LoVo (cell line): ENCODE data around the gene C12orf43.
"Not testable (repeated sequence)": the region's sequence is repeated elsewhere in the genome, so short reads cannot be mapped to it uniquely, and the experiment has no call there.

ENCODE experiments used
- DNase-seq: peaks from one replicate; pipeline ENCODE4 v3.0.0-alpha.2; 2016; ENCODE audit warnings: low spot score

The C12orf43 gene, protein sequence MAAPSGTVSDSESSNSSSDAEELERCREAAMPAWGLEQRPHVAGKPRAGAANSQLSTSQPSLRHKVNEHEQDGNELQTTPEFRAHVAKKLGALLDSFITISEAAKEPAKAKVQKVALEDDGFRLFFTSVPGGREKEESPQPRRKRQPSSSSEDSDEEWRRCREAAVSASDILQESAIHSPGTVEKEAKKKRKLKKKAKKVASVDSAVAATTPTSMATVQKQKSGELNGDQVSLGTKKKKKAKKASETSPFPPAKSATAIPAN

GRCh38 chr12:121015825-121016766 is at the start of gene C12orf43:
C12orf43 (minus strand) TSS chr12:121016487; CDS start chr12:121016474, 13 bp downstream.
- peak; percentile 95 for DNase-seq

DNA sequence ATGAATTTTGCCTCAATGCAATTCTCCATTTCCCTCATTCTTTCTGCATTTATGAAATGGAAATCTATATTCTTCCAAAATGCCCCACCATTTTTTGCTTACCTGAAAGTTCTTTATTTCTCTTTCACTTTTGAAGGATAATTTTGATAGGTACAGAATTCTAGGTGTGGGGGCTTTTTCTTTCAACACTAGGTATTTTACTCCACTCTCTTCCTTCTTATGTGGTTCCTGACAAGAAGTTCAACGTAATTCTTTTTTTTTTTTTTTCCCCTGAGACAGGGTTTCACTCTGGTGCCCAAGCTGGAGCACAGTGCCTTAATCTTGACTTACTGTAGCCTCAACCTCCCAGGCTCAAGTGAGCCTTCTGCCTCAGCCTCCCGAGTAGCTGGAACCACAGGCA is 49.1 kb upstream of the C12orf43 start:
- DNase-seq = no peak

- DNase-seq = not testable (repeated sequence)
These were observed 48.3 kb upstream of the C12orf43 start for GRCh38 chr12:121064586-121064985.

- DNase-seq = no peak
These were observed 47.8 kb upstream of the C12orf43 start for GRCh38 chr12:121064116-121064515.

DNA sequence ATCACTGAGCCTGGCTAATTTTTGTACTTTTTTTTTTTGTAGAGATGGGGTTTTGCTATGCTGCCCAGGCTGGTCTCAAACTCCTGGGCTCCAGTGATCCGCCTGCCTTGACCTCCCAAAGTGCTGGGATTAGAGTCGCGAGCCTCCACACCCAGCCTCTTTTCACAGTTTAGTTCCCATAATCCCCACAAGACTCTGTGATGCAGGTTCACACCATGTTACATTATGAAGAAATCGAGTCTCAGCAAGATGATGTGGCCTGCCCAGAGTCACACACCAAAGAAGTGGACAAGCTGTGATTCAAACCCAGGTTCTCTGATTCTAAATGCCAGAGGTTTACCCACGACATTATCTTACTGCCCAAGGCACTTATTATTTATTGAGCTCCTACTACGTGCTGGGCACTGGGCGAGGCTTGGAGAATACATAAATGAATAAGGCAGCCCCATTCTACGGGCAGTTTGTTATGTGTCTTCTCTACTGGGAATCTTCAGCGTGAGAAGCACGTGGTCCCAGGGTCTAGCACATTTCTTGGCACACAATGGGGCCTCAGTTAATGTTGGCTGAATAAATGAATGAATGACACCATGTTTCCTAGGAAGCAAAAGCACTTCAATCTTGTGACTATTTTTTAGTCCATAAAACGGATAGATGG is 46.2 kb upstream of the C12orf43 start:
- DNase-seq = no peak

- DNase-seq = no peak
These were observed 45.5 kb upstream of the C12orf43 start for GRCh38 chr12:121061831-121062230.

- peak; percentile 63 for DNase-seq
These were observed 44.1 kb upstream of the C12orf43 start for GRCh38 chr12:121060149-121061001.

- peak; percentile 23 for DNase-seq
These were observed 43.0 kb upstream of the C12orf43 start for GRCh38 chr12:121059031-121059898.

- no peak for DNase-seq
These were observed 41.5 kb upstream of the C12orf43 start for GRCh38 chr12:121057794-121058193.

GRCh38 chr12:121053706-121054105 is 37.4 kb upstream of the C12orf43 start:
- no peak for DNase-seq

GRCh38 chr12:121050725-121051124 is 34.4 kb upstream of the C12orf43 start:
- no peak for DNase-seq

DNA sequence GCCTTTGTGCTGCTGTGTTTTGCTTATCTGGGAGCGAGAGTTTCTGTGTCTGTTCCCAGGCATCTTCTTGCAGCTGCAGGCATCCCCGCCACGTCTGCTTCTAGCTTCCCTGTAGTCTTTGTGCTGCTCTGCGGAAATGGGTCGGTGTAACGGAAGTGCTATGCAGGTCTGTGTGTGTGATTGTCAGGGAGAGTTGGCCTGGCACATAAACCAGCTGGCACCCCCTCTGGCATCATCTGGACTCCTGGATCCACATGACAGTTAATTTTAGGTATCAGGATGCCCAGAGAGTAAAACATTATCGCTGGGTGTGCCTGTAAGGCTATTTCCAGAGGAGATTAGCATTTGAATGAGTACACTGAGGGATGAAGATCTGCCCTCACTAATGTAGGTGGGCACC is 32.2 kb upstream of the C12orf43 start:
- no peak for DNase-seq

- not testable (repeated sequence) for DNase-seq
These were observed 31.1 kb upstream of the C12orf43 start for GRCh38 chr12:121047400-121047799.

- DNase-seq = no peak
These were observed 26.8 kb upstream of the C12orf43 start for GRCh38 chr12:121043067-121043466.

DNA sequence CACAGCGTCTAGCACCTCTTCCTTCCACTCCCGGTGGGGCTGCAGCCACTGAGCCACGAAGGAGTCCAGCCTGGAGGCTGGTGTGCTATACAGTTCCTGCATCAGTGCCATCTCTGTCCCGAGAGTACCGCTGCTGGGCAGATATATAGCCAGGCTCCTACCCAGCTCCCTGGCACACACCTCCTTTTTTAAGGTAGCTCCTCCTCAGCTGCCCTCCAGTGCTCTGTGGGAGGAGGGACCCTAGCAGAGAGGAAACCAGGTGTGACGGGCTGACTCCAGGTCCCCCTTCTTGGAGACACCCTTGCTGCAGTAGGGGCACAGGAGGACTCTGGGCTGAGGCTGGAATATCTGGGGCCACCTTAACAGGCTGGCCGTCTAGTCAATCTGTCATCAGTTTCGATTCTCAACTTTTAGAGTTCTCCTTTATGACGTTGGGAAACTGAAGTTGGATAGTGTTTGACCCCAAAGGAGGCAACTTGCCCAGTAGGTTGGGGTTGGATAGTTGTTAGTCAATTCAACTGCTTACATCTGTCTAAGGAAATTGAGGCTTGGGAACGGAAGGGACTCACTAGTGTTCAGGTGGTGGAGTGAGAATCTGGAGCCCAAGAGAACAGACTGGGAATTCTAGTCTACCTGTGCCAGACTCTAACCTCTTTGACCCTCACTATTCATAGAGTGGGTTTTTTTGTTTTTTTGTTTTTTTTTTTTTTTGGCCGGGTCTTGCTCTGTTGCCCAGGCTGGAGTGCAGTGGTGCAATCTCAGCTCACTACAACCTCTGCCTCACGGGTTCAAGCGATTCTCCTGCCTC is 22.8 kb upstream of the C12orf43 start, which contains the start of gene OASL:
OASL (minus strand) TSS at position 386 of the 808 bp plus-strand sequence; CDS start at position 111, 275 bp downstream.
- DNase-seq = peak; percentile 75

DNA sequence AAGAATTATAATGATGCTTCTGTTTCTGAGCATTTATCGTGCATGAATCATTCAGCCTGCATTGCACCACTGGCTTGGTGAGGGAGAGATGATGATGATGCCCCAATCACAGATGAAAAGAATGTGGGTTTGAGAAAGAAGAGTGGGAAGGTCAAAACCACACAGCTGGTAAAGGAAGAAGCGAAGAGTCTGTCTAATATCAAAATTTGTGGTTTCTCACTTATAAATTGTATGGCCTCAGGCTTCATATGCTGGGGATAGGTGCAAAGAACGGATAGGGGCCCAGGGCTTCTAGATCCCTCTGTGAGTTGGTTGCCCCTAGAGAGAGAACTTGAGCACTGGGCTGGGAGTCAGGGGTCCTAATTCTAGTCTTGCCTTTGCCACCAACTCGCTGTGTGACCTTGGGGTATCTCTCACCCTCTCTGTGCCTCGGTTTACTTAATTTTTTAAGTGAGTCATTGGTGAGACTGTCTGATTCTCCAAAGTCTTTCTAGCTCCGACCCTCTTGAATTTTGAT is 20.6 kb upstream of the C12orf43 start:
- DNase-seq = no peak

GRCh38 chr12:121034616-121035305 is 18.5 kb upstream of the C12orf43 start:
- DNase-seq = no peak

DNA sequence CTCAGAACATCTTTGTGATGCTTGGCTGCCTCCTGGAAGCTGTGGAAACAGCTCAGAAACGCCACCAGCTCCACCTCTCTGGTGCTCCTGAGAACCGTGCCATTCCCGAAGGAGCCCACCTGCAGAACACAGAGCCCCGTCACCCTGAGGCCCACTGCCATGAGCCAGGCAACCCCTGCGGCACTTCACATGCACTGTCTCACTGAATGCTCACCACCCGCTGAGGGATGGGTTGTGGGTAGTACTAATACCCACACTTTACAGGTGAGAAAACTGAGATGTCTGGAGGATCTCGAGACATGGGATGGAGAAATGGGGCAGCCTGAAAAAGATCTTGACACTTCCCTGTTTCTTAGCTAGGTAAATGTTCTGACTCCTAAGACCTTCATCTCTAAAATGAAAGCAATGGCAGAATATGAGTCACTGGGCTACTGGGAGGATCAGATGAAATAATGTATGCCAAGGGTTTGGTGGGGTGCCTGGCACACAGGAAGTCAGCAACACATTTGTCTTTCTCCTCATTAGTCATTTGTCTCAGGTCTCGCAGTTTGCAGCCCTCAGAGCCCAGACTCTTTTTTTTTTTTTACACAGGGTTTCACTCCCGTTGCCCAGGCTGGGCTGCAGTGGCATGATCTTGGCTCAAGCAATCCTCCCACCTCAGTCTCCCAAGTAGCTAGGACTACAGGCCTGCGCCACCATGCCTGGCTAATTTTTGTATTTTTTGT is 17.5 kb upstream of the C12orf43 start:
- DNase-seq = peak; percentile 62
